GM12872 (cell line): ENCODE measurements around the gene TREX2.

Experiments used
- CTCF ChIP-seq: IDR thresholded peaks from 3 replicates; pipeline ENCODE4 v1.5.1; 2011; ENCODE audit warnings: low read depth, mild to moderate bottlenecking, low read length, moderate library complexity; ENCODE audit not compliant: insufficient read depth

TREX2 gene

DNA sequence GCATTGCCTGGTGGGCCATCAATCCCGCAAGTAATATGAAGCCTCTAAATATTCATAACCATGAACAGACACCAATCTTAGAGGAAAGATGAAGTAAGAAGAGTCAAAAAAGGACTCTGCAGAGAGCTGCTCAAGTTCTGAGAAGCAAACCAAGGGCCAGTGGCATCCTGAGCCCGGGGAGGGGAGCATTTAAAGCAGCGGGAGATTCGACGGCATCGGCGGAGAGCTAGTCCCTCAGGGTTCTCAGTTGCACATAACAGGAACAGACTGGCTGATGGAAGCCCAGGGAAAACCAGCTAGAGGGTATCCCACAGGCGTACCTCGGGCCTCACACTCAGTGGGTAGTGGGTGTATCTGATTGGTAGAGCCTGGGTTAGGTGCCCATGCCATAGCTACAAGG is 39.8 kb downstream of the TREX2 start:
- TF ChIP-seq CTCF, result no peak

- no peak for TF ChIP-seq CTCF
These were observed 40.4 kb downstream of the TREX2 start for GRCh38 chrX:153405426-153405825.

DNA sequence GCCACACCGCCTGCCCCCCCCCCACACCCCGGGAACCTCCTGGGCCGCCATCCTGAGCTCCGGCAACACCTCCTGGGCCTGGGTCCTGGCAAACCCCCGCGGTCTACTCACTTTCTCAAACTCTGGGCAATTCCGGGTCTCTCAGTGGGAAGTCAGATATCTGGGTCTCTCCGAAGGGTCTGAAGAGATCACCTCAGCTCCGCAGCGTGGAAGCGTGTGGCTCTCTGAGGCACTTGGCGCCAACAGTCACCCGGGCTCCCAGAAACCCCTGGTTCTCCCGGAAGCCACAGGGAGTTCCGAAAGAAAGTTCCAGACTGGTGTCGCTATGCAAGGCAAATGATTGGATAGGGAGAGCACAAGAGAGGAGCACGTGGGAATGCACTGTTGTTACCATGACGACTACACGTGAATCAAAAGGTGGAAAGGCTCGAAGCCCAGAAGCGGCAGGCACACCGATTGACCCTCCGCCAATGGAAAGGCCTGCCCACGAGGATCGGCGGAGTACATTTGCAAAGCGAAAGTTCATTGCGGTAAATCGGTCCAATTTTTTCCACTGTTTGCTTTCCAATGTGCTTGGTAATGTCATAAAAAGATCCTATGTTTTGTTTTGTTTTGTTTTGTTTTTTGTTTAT is 44.6 kb downstream of the TREX2 start, which contains the start of gene PNMA6E:
TSS of gene PNMA6E (minus strand) at position 218 of the 632 bp plus-strand sequence. CDS start 2,501 bp downstream, outside the sequence.
- TF ChIP-seq CTCF, result no peak

- peak; percentile 73 for TF ChIP-seq CTCF
These were observed 45.4 kb downstream of the TREX2 start for GRCh38 chrX:153400146-153401132.

DNA sequence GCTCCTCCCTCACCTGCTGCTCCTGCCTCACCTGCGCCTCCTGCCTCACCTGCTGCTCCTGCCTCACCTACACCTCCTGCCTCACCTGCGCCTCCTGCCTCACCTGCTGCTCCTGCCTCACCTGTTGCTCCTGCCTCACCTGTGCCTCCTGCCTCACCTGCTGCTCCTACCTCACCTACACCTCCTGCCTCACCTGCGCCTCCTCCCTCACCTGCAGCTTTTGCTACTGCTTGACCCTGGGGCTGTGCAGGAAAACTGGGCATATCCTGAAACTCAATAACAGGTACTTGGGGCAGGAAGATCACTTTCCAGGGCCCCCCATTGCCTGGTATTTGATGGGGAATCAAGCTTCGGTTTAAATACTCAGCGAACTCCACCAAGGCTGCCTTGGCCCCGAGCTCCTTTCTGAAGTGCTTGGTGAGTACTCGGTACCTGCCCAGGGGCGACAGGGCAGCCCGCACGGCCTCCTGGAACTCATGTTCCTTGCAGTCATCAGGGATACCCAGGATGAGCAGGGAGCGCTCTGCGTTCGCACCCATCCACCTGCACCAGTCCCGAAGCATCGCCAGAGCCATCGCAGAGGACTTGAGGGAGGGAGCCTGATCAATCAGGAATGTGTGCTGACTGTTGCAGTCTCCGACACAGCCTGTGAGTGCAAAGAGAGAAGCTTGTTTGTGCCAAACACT is 47.4 kb downstream of the TREX2 start:
- no peak for TF ChIP-seq CTCF

- no peak for TF ChIP-seq CTCF
These were observed 48.4 kb downstream of the TREX2 start for GRCh38 chrX:153397256-153397960.
